Fibroblast of skin of back (primary cell): ENCODE measurements around the gene AMIGO3.
"Not testable (repeated sequence)": the region's sequence is repeated elsewhere in the genome, so short reads cannot be mapped to it uniquely, and the experiment has no call there.

ENCODE experiments used
- DNase-seq: peaks from one replicate; pipeline ENCODE4 v3.0.0-alpha.2; 2013

The AMIGO3 gene

DNA sequence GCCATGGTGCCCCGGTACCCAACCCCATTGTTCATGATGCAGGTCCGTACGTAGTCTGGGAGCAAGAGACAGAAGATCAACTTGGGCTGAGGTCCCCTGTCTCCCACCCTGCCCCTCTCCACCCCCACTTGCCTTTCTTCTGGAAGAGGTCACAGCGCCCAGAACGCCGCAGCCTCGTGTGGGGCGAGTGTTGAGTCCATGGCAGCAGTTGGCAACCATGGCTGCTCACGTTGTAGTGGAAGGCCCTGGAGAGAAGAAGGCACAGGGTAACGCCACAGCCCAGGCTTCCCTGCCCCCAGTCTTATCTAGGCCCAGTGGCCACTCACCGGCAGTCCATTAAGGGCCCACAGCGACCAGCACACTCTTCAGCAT is 32.1 kb downstream of the AMIGO3 start:
- DNase-seq: not testable (repeated sequence)

- DNase-seq: peak; percentile 49
Measured at GRCh38 chr3:49686769-49687423, 32.6 kb downstream of the AMIGO3 start.

DNA sequence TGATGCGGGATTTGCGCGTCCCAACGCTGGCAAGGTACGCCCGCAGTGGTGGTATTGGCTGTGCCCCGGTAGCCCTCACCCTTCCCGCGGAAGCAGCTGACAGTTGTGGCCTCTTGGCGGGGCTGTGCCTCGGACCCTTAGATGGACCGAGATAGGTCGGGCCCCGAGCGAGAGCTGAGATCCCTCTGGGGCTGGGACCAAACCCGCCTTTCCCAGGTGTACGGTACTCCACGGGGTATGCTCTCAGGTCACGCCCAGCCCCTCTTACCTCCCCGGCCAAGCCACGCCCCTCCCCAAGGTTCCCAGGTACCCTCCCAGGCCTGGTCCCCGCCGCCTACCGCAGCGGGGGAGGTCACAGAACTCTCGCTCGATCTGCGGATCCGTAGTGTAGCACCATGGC is 33.1 kb downstream of the AMIGO3 start:
- DNase-seq: not testable (repeated sequence)

DNA sequence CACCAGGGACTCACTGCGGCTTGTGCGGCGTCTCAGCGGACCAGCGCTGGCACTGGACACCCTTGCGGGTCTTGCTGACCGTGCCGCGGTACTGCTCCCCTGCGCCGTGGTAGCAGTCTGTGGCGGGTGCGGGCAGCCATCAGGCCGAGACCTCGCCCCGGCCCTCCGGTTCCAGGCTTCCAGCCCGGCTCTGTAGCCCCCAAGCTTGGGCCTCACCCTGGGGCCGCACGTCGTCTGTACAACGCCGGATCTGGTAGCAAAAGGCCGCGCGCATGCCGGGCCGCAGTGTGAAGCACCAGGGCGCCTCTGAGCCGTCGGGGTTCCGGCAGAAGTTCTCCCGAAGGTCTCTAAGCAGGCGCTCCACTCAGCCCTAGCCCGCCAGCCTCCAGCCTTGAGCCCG is 33.6 kb downstream of the AMIGO3 start:
- not testable (repeated sequence) for DNase-seq

GRCh38 chr3:49685103-49685502 is 34.4 kb downstream of the AMIGO3 start:
- DNase-seq: not testable (repeated sequence)

GRCh38 chr3:49684453-49684852 is 35.0 kb downstream of the AMIGO3 start:
- not testable (repeated sequence) for DNase-seq

- no peak for DNase-seq
Measured at GRCh38 chr3:49683162-49683561, 36.3 kb downstream of the AMIGO3 start.

GRCh38 chr3:49681543-49681942 is 37.9 kb downstream of the AMIGO3 start:
- no peak for DNase-seq

DNA sequence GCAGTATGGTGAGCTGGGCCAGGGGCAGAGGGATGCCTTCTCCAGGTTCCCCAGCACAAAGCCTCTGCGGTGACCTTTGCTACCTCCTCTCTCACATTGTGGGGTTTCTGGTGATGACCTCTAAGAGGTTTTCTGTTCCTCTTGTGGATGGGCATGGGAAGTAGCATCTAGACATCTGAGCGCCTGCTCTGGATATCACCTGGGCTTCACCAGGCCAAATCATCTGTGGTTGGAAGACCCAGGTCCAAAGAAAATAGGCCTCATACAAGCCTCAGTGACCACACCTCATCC is 38.3 kb downstream of the AMIGO3 start:
- no peak for DNase-seq

- no peak for DNase-seq
Measured at GRCh38 chr3:49680493-49681231, 38.8 kb downstream of the AMIGO3 start.

DNA sequence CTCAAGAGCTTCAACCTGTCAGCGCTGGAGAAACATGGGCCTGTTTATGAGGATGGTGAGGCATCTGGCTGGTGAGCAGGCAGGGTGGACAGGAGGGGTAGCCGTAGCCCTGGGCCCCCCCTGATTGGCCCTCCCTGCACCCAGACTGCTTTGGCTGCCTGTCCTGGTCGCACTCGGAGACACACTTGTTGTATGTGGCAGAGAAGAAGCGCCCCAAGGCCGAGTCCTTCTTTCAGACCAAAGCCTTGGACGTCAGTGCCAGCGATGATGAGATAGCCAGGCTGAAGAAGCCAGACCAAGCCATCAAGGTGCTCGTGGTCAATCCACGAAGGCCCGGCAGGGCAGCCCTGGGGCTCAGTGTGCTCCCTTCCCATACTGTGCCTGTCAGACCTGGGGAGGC is 43.6 kb downstream of the AMIGO3 start:
- no peak for DNase-seq

DNA sequence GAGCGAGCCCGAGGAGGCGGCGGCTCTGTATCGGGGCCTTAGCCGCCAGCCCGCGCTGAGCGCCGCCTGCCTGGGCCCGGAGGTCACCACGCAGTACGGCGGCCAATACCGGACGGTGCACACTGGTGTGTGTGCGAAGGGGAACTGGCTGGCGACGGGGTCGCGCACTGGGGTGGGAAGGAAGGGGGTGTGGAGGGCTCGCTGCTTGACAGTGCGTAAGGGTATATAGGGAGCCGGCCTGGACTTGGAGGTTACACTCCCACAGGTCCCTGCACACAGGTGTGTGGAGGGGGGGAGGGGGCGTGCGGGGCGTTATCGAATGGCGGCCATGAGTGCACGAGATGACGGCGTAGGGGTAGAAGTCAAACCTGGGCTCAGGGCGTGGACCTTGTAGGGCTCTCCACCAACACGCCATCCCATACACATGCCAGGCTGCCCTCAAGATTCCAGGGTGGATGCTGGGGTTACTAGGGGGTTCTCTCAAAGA is 44.9 kb downstream of the AMIGO3 start:
- DNase-seq: no peak

DNA sequence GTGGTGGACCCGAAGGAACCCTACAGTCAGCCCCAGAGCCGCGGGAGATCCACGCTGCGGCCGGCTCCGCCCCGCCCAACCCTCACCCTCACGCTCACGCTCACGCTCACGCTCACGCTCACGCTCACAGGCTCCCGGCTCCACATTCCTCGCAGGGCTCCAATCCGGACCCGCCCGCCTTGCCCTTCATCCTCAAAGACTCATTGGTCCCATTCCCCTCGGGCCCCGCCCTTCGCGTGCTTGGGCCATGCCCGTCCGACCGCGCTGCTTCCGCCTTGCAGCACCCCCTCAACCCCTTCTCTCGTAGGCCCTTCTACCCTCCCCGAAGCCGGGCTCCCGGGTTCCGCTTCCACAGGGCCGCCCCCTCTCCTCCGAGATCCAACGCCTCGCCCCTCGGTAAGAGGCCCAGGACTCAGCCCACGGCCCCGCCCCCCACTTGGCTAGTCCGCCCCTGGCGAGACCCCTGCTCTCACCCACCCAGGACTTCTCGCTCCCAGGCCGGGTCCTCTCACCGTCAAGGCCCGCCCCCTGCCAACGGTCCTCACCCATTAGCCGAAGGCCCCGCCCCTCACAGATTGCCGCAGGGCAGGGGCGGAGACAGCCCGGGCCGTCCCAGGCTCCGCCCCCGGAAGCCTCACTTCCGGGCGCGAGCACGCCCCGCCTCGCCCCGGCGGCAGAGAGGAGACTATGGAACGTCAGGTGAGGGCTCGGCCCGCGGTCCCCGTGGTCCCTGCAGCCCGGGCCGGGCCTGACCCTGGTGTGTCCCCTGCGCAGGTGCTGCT is 45.6 kb downstream of the AMIGO3 start, which contains the start of gene APEH:
APEH (plus strand) TSS at position 637 of the 782 bp plus-strand sequence; CDS start at position 688, 51 bp downstream.
- DNase-seq: peak; percentile 98

DNA sequence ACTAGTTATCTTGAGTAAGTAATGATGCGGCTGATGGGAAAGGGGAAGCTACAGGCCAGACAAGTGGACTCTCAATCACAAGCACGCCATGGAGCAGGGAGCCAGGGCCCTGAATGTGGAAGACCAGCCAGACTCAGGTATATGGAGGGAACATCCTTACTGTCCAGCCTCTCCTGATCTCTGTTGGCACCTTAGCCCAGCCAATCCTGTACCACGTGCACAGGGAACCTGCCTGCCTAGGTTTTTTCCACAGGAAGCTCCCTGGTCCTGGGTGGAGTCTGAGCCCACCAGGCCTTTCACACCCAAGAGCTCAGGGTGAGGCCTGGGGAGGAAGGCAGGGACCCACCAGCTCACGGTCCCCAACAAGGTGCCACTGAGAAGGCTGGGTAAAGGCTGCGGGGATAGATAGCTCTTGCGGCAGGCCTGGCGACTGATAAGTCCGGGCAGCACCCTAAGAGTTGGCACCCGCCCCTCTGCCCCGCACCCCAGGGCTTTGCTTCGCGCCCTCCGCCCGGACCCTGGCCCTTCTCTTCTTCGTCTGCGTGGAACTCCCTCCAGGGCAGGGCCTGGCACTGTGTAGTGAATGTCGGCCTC is 46.3 kb downstream of the AMIGO3 start:
- DNase-seq: no peak

- peak; percentile 56 for DNase-seq
Measured at GRCh38 chr3:49671291-49672288, 47.9 kb downstream of the AMIGO3 start.

DNA sequence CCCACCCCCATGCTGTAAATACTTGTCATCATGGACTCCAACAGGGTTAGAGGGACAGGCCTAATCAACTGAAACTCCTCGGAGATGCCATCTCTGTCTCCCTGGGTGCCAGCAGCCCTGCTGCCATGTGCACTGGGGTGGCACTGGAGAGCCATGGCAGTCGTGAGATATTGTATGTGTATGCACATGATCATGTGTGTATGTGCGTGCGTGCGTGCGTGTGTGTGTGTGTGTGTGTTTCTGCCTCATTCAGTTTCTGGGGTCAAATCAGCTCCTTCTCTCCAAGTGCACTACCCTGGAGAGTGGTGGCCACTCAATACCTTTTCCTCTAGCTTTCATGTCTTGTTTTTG is 48.6 kb downstream of the AMIGO3 start:
- no peak for DNase-seq

- no peak for DNase-seq
Measured at GRCh38 chr3:49669352-49669751, 50.1 kb downstream of the AMIGO3 start.

DNA sequence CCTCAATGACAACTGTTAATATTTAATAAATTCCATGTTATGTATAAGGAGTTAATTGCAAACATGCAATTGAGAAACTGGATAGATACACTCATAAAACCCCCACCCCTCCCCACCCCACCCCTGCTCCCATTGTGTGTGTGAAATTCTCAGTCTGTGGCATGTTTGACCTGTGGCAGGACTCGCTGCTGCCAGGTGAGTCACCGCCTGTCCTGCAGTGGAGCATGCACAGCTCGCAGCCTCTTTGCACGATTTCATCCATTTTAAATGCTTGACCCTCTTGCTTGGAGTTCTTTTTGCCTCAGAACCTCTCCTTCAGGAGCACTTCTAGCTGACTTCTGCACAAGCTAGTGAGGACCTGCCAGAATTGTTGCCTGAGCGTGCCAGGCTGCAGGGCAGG is 50.6 kb downstream of the AMIGO3 start:
- no peak for DNase-seq

GRCh38 chr3:49668414-49668797 is 51.1 kb downstream of the AMIGO3 start:
- DNase-seq: peak; percentile 23

DNA sequence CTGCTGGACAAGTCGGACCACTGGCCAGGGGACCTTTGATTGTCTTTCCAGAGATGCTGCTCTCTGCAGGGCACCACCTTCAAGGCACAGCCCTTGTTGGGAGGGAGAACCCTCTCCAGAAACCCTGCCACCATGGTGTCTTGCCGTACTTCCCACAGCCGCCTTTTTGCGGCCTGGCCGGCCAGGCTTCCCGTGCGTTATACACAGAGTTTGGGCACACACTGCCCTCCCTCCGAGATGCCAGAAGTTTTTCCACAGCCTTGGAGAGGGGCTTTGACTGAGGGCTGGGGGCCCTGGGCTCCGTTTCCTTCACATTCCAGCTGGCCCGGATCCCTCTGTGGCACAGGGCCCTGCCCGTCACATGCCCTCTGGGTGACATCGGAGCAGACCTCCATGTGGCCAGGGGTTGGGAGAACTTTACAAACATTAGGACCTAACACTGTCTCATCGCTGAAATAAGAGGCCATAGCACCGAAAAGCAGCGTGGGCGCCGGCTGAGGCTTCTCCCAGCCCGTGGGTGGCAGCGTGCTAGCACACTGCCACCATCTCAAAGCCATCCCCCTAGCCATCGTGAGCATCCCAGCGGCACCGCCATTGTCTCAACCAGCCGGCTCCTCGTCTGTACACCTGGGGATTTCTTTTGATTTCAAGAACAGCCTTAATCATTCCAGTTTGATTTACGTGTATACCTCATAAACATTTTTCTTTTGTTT is 51.6 kb downstream of the AMIGO3 start:
- no peak for DNase-seq
